ENCODE results near the gene MAJIN. TPM values are rescaled to one million over a fixed set of nuclear protein-coding genes. Genes with fewer than 3 reads are reported as not detected.

The MAJIN gene
- total and polyA plus RNA-seq, 9 of the 15 experiments (the other 6 are each of a cell fraction or from before 2014, with no cell fraction given), result 0.17 to 0.83 (median 0.24) TPM; not detected in 2

- Histone ChIP-seq H3K9me1 (ENCODE audit: control insufficient read depth, insufficient read depth, low read length) (no peaks in the 10 kb centered on the region), H2AFZ (ENCODE audit: low read depth, low read length) (peak within 1 kb of the TSS; percentile 94), H3K4me2 (ENCODE audit: insufficient read depth, low read length) (peak within 1 kb of the TSS; percentile 83), H3K27ac (ENCODE audit: extremely low read depth, low read depth, low read length) (peak within 1 kb of the TSS; percentile 52), H3K79me2 (ENCODE audit: control insufficient read depth, insufficient read depth, low read length) (no peaks in the 10 kb centered on the region), H4K20me1 (replicated peaks; ENCODE audit: control insufficient read depth, insufficient read depth, low read length) (no peaks in the 10 kb centered on the region), H3K27me3 (ENCODE audit: control insufficient read depth in 2 of 2, insufficient read depth in 2 of 2, low read length in 2 of 2) (no peaks in the 10 kb centered on the region), H3K4me1 (replicated peaks in 1 of 2; ENCODE audit: control insufficient read depth in 2 of 2, insufficient read depth in 2 of 2, low read length in 2 of 2) (peaks cover 23% of the 10 kb centered on the region in 2 experiments; a peak in 4 of 5 replicates), H3K36me3 (ENCODE audit: control insufficient read depth, insufficient read depth, low read length) (no peaks in the 10 kb centered on the region), H3K4me3 (peak within 1 kb of the TSS; percentile 33), H3K9ac (ENCODE audit: insufficient read depth in 1 of 2, low read depth in 2 of 2, low read length in 2 of 2) (peak within 1 kb of the TSS; percentile 58 to 89), H3K9me3 (replicated peaks; ENCODE audit: control insufficient read depth, insufficient read depth, low read depth, low read length) (no peaks in the 10 kb centered on the region)
- 0% methylated on average over 7 of the region's 9 CpGs for whole genome bisulfite sequencing (ENCODE audit: insufficient coverage, low coverage, missing lambda C conversion rate)
- DNase-seq (ENCODE audit: extremely low read depth in 1 of 4, low spot score in 3 of 4) (peak; percentile 86 to 91 (median 88)), FAIRE-seq (peak; percentile 83), ATAC-seq (peak; percentile 91)
- no TSS peak for BruUV-seq (replicated peaks)
- POLR2A ChIA-PET, result interaction anchor here (0.6 to 2.3 kb wide), 14 partner anchors 9 to 136 kb away, joined by 3 to 14 read pairs (median 4); partner anchors contain the start of genes ARL2, MAJIN and SNX15
- in situ Hi-C loops (cut with MboI), result loop anchor here (5.0 kb wide), 1 partner anchor 150 kb away; no protein-coding TSS in a partner anchor
- CTCF ChIA-PET (ENCODE audit: low intra/inter-chr PET ratio), result interaction anchor here (1.1 to 1.3 kb wide), 2 partner anchors 99 to 149 kb away, joined by 3 to 4 read pairs; no protein-coding TSS in a partner anchor
- intact Hi-C loops (cut with micrococcal nuclease), result loop anchor here (1.0 to 2.0 kb wide), 5 partner anchors 50 to 210 kb away; partner anchors contain the start of genes ATG2A and PPP2R5B
- TF ChIP-seq CBFA2T2 (conservative IDR thresholded peaks at IDR 0.05) (no peak; the same call in 1 of the 2 replicates), TARDBP (IDR thresholded peaks at IDR 0.05) (no peak), SIN3B (IDR thresholded peaks at IDR 0.05; ENCODE audit: low read depth) (no peak), USF1 (CRISPR knock-in tag; IDR thresholded peaks at IDR 0.05) (peak; percentile 87), ZNF239 (CRISPR knock-in tag; IDR thresholded peaks at IDR 0.05) (peak; percentile 27; the same call in 1 of the 2 replicates), ZNF165 (CRISPR knock-in tag; IDR thresholded peaks at IDR 0.05; ENCODE audit: borderline replicate concordance) (no peak), ZSCAN32 (CRISPR knock-in tag; IDR thresholded peaks at IDR 0.05) (no peak), ZNF12 (CRISPR knock-in tag; IDR thresholded peaks at IDR 0.05) (no peak), GTF2E2 (tag; IDR thresholded peaks at IDR 0.05) (no peak), ETV6 (IDR thresholded peaks at IDR 0.05; ENCODE audit: borderline replicate concordance in 1 of 2, low read depth in 2 of 2, low read length in 1 of 2) (no peak), ETV6 (CRISPR knock-in tag; IDR thresholded peaks at IDR 0.05; ENCODE audit: borderline replicate concordance) (no peak), HNRNPH1 (optimal IDR thresholded peaks at IDR 0.05; ENCODE audit: low read depth, low read length) (no peak), RREB1 (CRISPR knock-in tag; IDR thresholded peaks at IDR 0.05) (no peak), BCOR (IDR thresholded peaks at IDR 0.05) (0 out of 2 replicates have a peak, but pooled peaks have one; percentile 11), TCF7L2 (IDR thresholded peaks at IDR 0.05; ENCODE audit: low read depth, low read length) (no peak), NUFIP1 (IDR thresholded peaks at IDR 0.05; ENCODE audit: partially characterized antibody) (no peak), POU5F1 (IDR thresholded peaks at IDR 0.05; ENCODE audit: borderline replicate concordance, low read depth, low read length, partially characterized antibody) (no peak)
Observed at GRCh38 chr11:64996710-64997380, 24.9 kb upstream of the MAJIN start, which contains the start of gene BATF2. Gene BATF2 (minus strand): TSS chr11:64996971. CDS start chr11:64996914, 57 bp downstream.

All from K562 (cell line).